ENCODE results near the gene PLPP3.
A peak's percentile ranks its signal among the peaks of the same experiment; 100 is the strongest.

GRCh38 chr1:56576880-56577405, 2.4 kb downstream of the PLPP3 start:
- TF ChIP-seq CTCF (IDR thresholded peaks at IDR 0.05) (peak in 4 of 6 experiments; percentile 24 to 50 (median 40)), POLR2A (IDR thresholded peaks at IDR 0.05) (no peak)

Data from esophagus squamous epithelium (tissue), 4 donors.